A549 (cell line): ENCODE data around the gene TNFAIP8L1. TPM values are rescaled to one million over a fixed set of nuclear protein-coding genes. Genes with fewer than 3 reads are reported as not detected.

Source experiments
- ATAC-seq, 2 experiments: fragments of 200-7000 bp in 1 of 2; fragments of >200 bp in 1 of 2; cut with Nextera tagmentation in 1 of 2; cut with Tn5 transposase in 1 of 2; 3 replicates each; pipeline versions ENCODE4 v1.8.0 to v1.9.1; 2018 to 2020; ENCODE audit warnings: mild to moderate bottlenecking in 1 of 2, moderate library complexity in 1 of 2
- CTCF ChIA-PET: fragments of 300-600 bp; sonication (Branson Sonifier 250); formaldehyde crosslinking; extraction: SDS; loops from one replicate; lab custom pipeline; 2021; ENCODE audit warnings: antibody characterized with exemption, inconsistent platforms; lab: Yijun Ruan, JAX
- POLR2A ChIA-PET: fragments of 350-600 bp; formaldehyde crosslinking; extraction: SDS; loops from one replicate; lab custom pipeline; 2021; ENCODE audit warnings: antibody characterized with exemption, inconsistent platforms; lab: Yijun Ruan, JAX
- DNase-seq, 2 experiments: peaks; one replicate each; pipeline versions ENCODE4 v3.0.0 to v3.0.0-alpha.2; 2011 to 2016; ENCODE audit warnings: low read depth in 1 of 2, low spot score in 1 of 2
- FAIRE-seq: peaks from 2 replicates; lab custom pipeline; 2011; peaks lifted over from hg19 to GRCh38; lab: Jason Lieb, UNC
- H3K27ac ChIP-seq, 2 experiments: fragments of >200 bp; sonication (Bioruptor Twin); formaldehyde crosslinking; 3 replicates each; pipeline ENCODE4 v1.5.1; 2016 to 2017
- H3K4me1 ChIP-seq: fragments of >200 bp; sonication (Bioruptor Twin); formaldehyde crosslinking; 3 replicates; pipeline ENCODE4 v1.6.1; 2016
- H3K4me2 ChIP-seq: fragments of >200 bp; sonication (Bioruptor Twin); formaldehyde crosslinking; 3 replicates; pipeline ENCODE4 v1.6.1; 2016
- H3K4me3 ChIP-seq: fragments of >200 bp; sonication (Bioruptor Twin); formaldehyde crosslinking; 3 replicates; pipeline ENCODE4 v1.5.1; 2016
- H3K9me3 ChIP-seq: fragments of >200 bp; sonication (Bioruptor Twin); formaldehyde crosslinking; 3 replicates; pipeline ENCODE4 v1.6.1; 2016
- CHD2 ChIP-seq: fragments of 150-350 bp; IDR thresholded peaks from 2 replicates; pipeline ENCODE4 v1.6.1; 2014; ENCODE audit warnings: low read length; ENCODE audit not compliant: partially characterized antibody
- EHF ChIP-seq: fragments of 250-450 bp; sonication (Bioruptor Pico); IDR thresholded peaks from 2 replicates; pipeline ENCODE4 v1.5.0; 2020; ENCODE audit warnings: mild to moderate bottlenecking
- EHMT2 ChIP-seq: fragments of 200-600 bp; sonication (generic); IDR thresholded peaks from 2 replicates; pipeline ENCODE4 v1.6.1; 2016; ENCODE audit warnings: antibody characterized with exemption, low read depth, mild to moderate bottlenecking, moderate library complexity
- ESRRA ChIP-seq: fragments of 150-350 bp; IDR thresholded peaks from 2 replicates; pipeline ENCODE4 v1.6.1; 2014; ENCODE audit warnings: mild to moderate bottlenecking, low read length, borderline replicate concordance
- FOSB ChIP-seq: fragments of 250-450 bp; sonication (Bioruptor Pico); IDR thresholded peaks from 2 replicates; pipeline ENCODE4 v1.5.0; 2020; ENCODE audit warnings: mild to moderate bottlenecking, moderate library complexity
- FOSL2 ChIP-seq, 2 experiments: fragments of 450-650 bp in 1 of 2; fragments of >200 bp in 1 of 2; sonication (Bioruptor Twin) in 1 of 2; formaldehyde crosslinking; IDR thresholded peaks; 2 replicates each; pipeline versions ENCODE4 v1.5.0 to v1.6.1; 2016 to 2020; ENCODE audit warnings: mild to moderate bottlenecking in 1 of 2, moderate library complexity in 1 of 2
- FOXS1 ChIP-seq: fragments of 250-450 bp; sonication (Bioruptor Pico); IDR thresholded peaks from 2 replicates; pipeline ENCODE4 v1.5.0; 2020; ENCODE audit warnings: mild to moderate bottlenecking, moderate library complexity
- HOXA7 ChIP-seq: fragments of 250-450 bp; sonication (Bioruptor Pico); IDR thresholded peaks from 2 replicates; pipeline ENCODE4 v1.5.0; 2020; ENCODE audit warnings: mild to moderate bottlenecking, moderate library complexity
- KDM1A ChIP-seq: fragments of 200-600 bp; sonication (generic); IDR thresholded peaks from 2 replicates; pipeline ENCODE4 v1.6.1; 2016; ENCODE audit warnings: low read depth, mild to moderate bottlenecking
- KDM5A ChIP-seq: fragments of 200-600 bp; sonication (generic); IDR thresholded peaks from 2 replicates; pipeline ENCODE4 v1.6.1; 2016; ENCODE audit warnings: antibody characterized with exemption, mild to moderate bottlenecking
- NFE2L2 ChIP-seq: fragments of 150-350 bp; conservative IDR thresholded peaks from 2 replicates; pipeline ENCODE4 v1.6.1; 2014; ENCODE audit warnings: low read length
- NPAS2 ChIP-seq: fragments of 250-450 bp; sonication (Bioruptor Pico); IDR thresholded peaks from 2 replicates; pipeline ENCODE4 v1.8.0; 2022; ENCODE audit warnings: mild to moderate bottlenecking, moderate library complexity, borderline replicate concordance
- NR3C1 ChIP-seq: fragments of >200 bp; sonication (Bioruptor Twin); formaldehyde crosslinking; IDR thresholded peaks from 3 replicates; pipeline ENCODE4 v1.6.1; 2017
- RCOR1 ChIP-seq: fragments of 150-350 bp; IDR thresholded peaks from 2 replicates; pipeline ENCODE4 v1.6.1; 2014; ENCODE audit warnings: antibody characterized with exemption, low read length, low read depth
- RFX5 ChIP-seq: fragments of 450-650 bp; IDR thresholded peaks from 2 replicates; pipeline ENCODE4 v1.7.1; 2014; ENCODE audit warnings: antibody characterized with exemption, mild to moderate bottlenecking, moderate library complexity
- RNF2 ChIP-seq: fragments of 200-600 bp; sonication (generic); IDR thresholded peaks from 2 replicates; pipeline ENCODE4 v1.6.1; 2016; ENCODE audit warnings: low read depth, mild to moderate bottlenecking, antibody characterized with exemption, moderate library complexity, borderline replicate concordance
- WGBS: methylation state at CpG from one replicate; pipeline ENCODE4 v1.1.6; 2017; ENCODE audit errors: missing lambda C conversion rate; 5-methylcytosine and 5-hydroxymethylcytosine counted together
- polyA plus RNA-seq, 4 experiments: library from polyadenylated mRNA; depleted of rRNA in 3 of 4; stranded (reverse); fragments of >200 nt; fragmentation: RNase III in 1 of 4; extraction: RNeasy Plus Mini Kit Qiagen cat#74134 plus additional on column Dnase treatment in 1 of 4; gene quantifications; 2 replicates in 3 of 4; 3 replicates in 1 of 4; pipeline ENCODE4 v1.2.3, GENCODE V29; 2011 to 2017
- TF ChIP-seq, protein P1 (sequence below): fragments of 250-450 bp; sonication (Bioruptor Pico); IDR thresholded peaks from 2 replicates; pipeline ENCODE4 v1.5.0; 2021; ENCODE audit warnings: mild to moderate bottlenecking, moderate library complexity, borderline replicate concordance
- TF ChIP-seq, protein P2 (sequence below): IDR thresholded peaks from 2 replicates; pipeline ENCODE4 v1.6.1; 2012
- TF ChIP-seq, protein P3 (sequence below): IDR thresholded peaks from 2 replicates; pipeline ENCODE4 v1.6.1; 2012; ENCODE audit warnings: low read depth, borderline replicate concordance
- TF ChIP-seq, protein P4 (sequence below): fragments of >200 bp; sonication (Bioruptor Twin); formaldehyde crosslinking; IDR thresholded peaks from 3 replicates; pipeline ENCODE4 v1.5.1; 2016
- TF ChIP-seq, protein P5 (sequence below): fragments of 250-450 bp; sonication (Bioruptor Pico); IDR thresholded peaks from 2 replicates; pipeline ENCODE4 v1.5.0; 2020; ENCODE audit warnings: low read depth, mild to moderate bottlenecking, moderate library complexity

The TNFAIP8L1 gene
- polyA plus RNA-seq, 2 of the 4 experiments (the other 2 are of a cell fraction) = 3.2 to 5.9 TPM

DNA sequence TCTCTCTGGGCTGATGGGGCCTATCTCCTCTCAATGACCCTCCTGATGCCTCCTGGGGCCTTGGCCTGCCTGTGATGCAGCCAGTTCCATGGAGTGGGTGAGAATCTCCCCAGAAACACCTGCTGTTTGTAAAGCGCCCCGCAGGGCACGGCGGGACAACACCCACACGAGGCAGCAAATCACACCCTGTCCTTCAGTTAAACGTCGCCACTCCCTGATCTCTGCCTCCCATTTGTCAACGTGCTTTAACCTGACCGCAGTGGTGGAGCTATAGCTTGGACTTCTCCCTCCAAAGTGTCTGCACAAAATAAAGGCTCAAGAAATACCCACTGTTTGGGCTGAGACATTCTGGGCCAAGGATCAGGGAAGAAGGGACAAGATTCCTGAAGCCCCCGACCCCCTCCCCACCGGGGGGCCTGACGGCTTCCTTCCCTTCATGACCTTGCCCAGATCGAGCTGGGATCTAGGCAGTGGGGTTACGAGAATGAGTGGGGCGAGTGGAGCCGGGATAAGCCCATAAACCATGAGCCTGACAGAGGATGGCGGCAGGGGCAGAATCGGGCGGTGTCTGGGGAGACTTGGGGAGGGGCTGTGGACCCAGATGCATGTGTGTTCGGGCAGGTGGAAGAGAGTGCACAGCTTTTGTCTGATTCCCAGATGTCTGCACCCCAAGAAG lies 22.8 kb downstream of the TNFAIP8L1 start:
- Histone ChIP-seq H3K27ac (no peak overlapping the region), H3K9me3 (no peaks in the 10 kb centered on the region), H3K4me2 (no peak overlapping the region), H3K4me3 (no peak overlapping the region), H3K4me1 (no peaks in the 10 kb centered on the region)
- DNase-seq = no peak
- 87% methylated on average over 20 of the region's 20 CpGs for WGBS
- FAIRE-seq = no peak
- ChIA-PET POLR2A (no interaction called here), CTCF (interaction anchor here (0.6 kb wide), 1 partner anchor 78 kb away, joined by 3 read pairs; no protein-coding TSS in a partner anchor)
- ATAC-seq = no peak
- TF ChIP-seq, protein P1, sequence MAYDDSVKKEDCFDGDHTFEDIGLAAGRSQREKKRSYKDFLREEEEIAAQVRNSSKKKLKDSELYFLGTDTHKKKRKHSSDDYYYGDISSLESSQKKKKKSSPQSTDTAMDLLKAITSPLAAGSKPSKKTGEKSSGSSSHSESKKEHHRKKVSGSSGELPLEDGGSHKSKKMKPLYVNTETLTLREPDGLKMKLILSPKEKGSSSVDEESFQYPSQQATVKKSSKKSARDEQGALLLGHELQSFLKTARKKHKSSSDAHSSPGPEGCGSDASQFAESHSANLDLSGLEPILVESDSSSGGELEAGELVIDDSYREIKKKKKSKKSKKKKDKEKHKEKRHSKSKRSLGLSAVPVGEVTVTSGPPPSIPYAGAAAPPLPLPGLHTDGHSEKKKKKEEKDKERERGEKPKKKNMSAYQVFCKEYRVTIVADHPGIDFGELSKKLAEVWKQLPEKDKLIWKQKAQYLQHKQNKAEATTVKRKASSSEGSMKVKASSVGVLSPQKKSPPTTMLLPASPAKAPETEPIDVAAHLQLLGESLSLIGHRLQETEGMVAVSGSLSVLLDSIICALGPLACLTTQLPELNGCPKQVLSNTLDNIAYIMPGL (CRISPR knock-in tag) = no peak
- no peak for TF ChIP-seq NPAS2 (CRISPR knock-in tag)
- no peak for TF ChIP-seq RCOR1
- TF ChIP-seq KDM1A = no peak
- TF ChIP-seq HOXA7 (CRISPR knock-in tag) = no peak
- TF ChIP-seq EHMT2 = no peak
- TF ChIP-seq KDM5A = no peak
- TF ChIP-seq, protein P2, sequence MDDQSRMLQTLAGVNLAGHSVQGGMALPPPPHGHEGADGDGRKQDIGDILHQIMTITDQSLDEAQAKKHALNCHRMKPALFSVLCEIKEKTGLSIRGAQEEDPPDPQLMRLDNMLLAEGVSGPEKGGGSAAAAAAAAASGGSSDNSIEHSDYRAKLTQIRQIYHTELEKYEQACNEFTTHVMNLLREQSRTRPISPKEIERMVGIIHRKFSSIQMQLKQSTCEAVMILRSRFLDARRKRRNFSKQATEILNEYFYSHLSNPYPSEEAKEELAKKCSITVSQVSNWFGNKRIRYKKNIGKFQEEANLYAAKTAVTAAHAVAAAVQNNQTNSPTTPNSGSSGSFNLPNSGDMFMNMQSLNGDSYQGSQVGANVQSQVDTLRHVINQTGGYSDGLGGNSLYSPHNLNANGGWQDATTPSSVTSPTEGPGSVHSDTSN = no peak

DNA sequence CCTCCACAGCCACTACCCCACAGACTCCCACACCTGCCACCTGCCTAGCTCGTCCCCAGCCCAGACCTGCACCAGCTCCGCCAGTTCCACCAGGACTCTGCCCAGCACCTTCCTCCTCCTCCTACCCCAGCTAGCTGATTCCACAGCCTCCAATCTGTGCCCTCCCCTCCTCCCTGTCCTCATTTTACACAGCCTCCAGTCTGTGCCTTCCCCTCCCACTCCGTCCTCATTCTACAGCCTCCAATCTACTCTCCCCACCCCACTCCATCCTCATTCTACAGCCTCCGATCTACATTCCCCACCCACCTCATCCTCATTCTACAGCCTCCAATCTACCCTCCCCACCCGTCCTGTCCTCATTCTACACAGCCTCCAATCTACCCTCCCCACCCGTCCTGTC lies 23.5 kb downstream of the TNFAIP8L1 start:
- H3K4me1 ChIP-seq = no peaks in the 10 kb centered on the region
- WGBS = 91% methylated on average over 4 of the region's 6 CpGs
- ATAC-seq = no peak; a peak in 1 of 6 replicates

DNA sequence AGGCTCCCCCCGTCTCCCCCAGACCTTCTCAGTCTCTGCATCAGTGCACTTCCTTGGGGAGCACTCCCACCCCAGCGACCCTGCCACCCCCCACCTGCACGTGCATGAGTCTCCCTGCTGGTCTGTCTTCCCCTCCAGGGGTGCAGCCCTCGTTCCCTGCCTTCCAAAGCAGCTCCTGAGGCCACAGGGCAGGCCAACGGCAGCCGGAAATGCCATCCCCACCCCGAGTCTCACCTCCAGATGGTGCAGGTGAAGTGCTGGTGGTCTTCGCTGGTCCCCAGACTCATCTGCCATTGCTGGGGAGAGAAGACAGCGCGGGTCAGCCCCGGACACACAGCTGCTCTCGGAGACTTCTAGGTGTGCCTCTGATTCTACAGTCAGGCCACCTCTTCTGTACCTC lies 25.3 kb downstream of the TNFAIP8L1 start:
- Histone ChIP-seq H3K4me2 (no peak overlapping the region), H3K4me3 (no peak overlapping the region), H3K9me3 (no peaks in the 10 kb centered on the region), H3K4me1 (peaks cover 8% of the 10 kb centered on the region; the same call in 1 of the 3 replicates), H3K27ac (no peak overlapping the region)
- 75% methylated on average over 1 of the region's 12 CpGs for WGBS
- TF ChIP-seq ESRRA = no peak
- TF ChIP-seq, protein P2 = no peak
- TF ChIP-seq NFE2L2 = no peak
- no peak for TF ChIP-seq FOSL2 (IDR thresholded peaks at IDR 0.05)
- no peak for TF ChIP-seq FOSL2 (CRISPR knock-in tag; IDR thresholded peaks at IDR 0.05)
- no peak for TF ChIP-seq RNF2
- no peak for TF ChIP-seq EHMT2
- TF ChIP-seq HOXA7 (CRISPR knock-in tag) = no peak
- no peak for TF ChIP-seq RFX5
- no peak for TF ChIP-seq CHD2
- TF ChIP-seq FOXS1 (CRISPR knock-in tag) = no peak
- TF ChIP-seq, protein P3, sequence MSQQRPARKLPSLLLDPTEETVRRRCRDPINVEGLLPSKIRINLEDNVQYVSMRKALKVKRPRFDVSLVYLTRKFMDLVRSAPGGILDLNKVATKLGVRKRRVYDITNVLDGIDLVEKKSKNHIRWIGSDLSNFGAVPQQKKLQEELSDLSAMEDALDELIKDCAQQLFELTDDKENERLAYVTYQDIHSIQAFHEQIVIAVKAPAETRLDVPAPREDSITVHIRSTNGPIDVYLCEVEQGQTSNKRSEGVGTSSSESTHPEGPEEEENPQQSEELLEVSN = no peak
- DNase-seq = no peak
- ChIA-PET POLR2A (no interaction called here), CTCF (no interaction called here)
- no peak for FAIRE-seq
- ATAC-seq = no peak

More for the DNA sequence above, 23.5 kb downstream of the TNFAIP8L1 start:
- FAIRE-seq (no peak), DNase-seq (no peak)
- Histone ChIP-seq H3K9me3 (no peaks in the 10 kb centered on the region), H3K4me3 (no peak overlapping the region), H3K27ac (no peak overlapping the region), H3K4me2 (no peak overlapping the region)
- POLR2A ChIA-PET = no interaction called here
- TF ChIP-seq EHF (CRISPR knock-in tag) (no peak), FOSB (no peak), EHMT2 (no peak), FOXS1 (CRISPR knock-in tag) (no peak), NR3C1 (no peak)
- TF ChIP-seq, protein P4, sequence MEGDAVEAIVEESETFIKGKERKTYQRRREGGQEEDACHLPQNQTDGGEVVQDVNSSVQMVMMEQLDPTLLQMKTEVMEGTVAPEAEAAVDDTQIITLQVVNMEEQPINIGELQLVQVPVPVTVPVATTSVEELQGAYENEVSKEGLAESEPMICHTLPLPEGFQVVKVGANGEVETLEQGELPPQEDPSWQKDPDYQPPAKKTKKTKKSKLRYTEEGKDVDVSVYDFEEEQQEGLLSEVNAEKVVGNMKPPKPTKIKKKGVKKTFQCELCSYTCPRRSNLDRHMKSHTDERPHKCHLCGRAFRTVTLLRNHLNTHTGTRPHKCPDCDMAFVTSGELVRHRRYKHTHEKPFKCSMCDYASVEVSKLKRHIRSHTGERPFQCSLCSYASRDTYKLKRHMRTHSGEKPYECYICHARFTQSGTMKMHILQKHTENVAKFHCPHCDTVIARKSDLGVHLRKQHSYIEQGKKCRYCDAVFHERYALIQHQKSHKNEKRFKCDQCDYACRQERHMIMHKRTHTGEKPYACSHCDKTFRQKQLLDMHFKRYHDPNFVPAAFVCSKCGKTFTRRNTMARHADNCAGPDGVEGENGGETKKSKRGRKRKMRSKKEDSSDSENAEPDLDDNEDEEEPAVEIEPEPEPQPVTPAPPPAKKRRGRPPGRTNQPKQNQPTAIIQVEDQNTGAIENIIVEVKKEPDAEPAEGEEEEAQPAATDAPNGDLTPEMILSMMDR = no peak
- TF ChIP-seq, protein P5, sequence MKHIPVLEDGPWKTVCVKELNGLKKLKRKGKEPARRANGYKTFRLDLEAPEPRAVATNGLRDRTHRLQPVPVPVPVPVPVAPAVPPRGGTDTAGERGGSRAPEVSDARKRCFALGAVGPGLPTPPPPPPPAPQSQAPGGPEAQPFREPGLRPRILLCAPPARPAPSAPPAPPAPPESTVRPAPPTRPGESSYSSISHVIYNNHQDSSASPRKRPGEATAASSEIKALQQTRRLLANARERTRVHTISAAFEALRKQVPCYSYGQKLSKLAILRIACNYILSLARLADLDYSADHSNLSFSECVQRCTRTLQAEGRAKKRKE = no peak
- CTCF ChIA-PET = no interaction called here
